Naive thymus-derived CD4-positive, alpha-beta T cell (primary cell): ENCODE data around the gene ZNF132. TPM values are rescaled to one million over a fixed set of nuclear protein-coding genes. Genes with fewer than 3 reads are reported as not detected.

ENCODE experiments used
- ATAC-seq: fragments of 150-1000 bp; cut with Tn5 transposase; 2 replicates; pipeline ENCODE4 v1.10.0; 2021; ENCODE audit warnings: mild to moderate bottlenecking, moderate library complexity
- CTCF ChIA-PET: fragments of 350-600 bp; sonication (Branson Sonifier 250); formaldehyde crosslinking; loops from one replicate; lab custom pipeline; 2021; ENCODE audit warnings: antibody characterized with exemption; lab: Charles Lee
- POLR2A ChIA-PET: fragments of 350-600 bp; sonication (Branson Sonifier 250); formaldehyde crosslinking; loops from one replicate; lab custom pipeline; 2021; ENCODE audit warnings: antibody characterized with exemption, inconsistent platforms; lab: Charles Lee
- DNase-seq, 9 donors: peaks; one replicate each; pipeline versions ENCODE4 v3.0.0 to v3.0.0-alpha.2; 2020 to 2022; ENCODE audit warnings: mixed read lengths in 1 of 9
- H3K27ac ChIP-seq: one replicate; pipeline ENCODE4 v1.7.0; 2013; ENCODE audit warnings: mild to moderate bottlenecking, low read depth, low read length, moderate library complexity
- H3K27me3 ChIP-seq, 2 donors: one replicate each; pipeline ENCODE4 v1.7.0; 2013; ENCODE audit warnings: low read length in 2 of 2, mild to moderate bottlenecking in 2 of 2, moderate library complexity in 2 of 2; ENCODE audit not compliant: control insufficient read depth in 2 of 2, insufficient read depth in 2 of 2
- H3K36me3 ChIP-seq, 3 experiments: 1 replicate in 2 of 3; 2 replicates in 1 of 3; pipeline ENCODE4 v1.7.0; 2013; ENCODE audit warnings: low read length in 3 of 3, mild to moderate bottlenecking in 3 of 3, moderate library complexity in 1 of 3; ENCODE audit not compliant: insufficient read depth in 3 of 3, control insufficient read depth in 2 of 3
- H3K4me1 ChIP-seq, 2 donors: one replicate each; pipeline ENCODE4 v1.7.0; 2013; ENCODE audit warnings: low read length in 2 of 2, mild to moderate bottlenecking in 2 of 2, moderate library complexity in 1 of 2; ENCODE audit not compliant: control insufficient read depth in 2 of 2, insufficient read depth in 2 of 2
- H3K4me3 ChIP-seq: 2 replicates; pipeline ENCODE4 v1.7.0; 2013; ENCODE audit warnings: mild to moderate bottlenecking, low read length
- H3K9me3 ChIP-seq, 3 experiments: 1 replicate in 2 of 3; 2 replicates in 1 of 3; pipeline ENCODE4 v1.7.0; 2013; ENCODE audit warnings: low read length in 3 of 3; ENCODE audit not compliant: control insufficient read depth in 2 of 3
- H3K27ac Mint-ChIP-seq, 9 donors: one replicate each; pipeline ENCODE4 v1.8.0; 2020 to 2022; ENCODE audit warnings: mixed read lengths in 9 of 9, mild to moderate bottlenecking in 8 of 9, moderate library complexity in 5 of 9, inconsistent platforms in 2 of 9
- H3K27me3 Mint-ChIP-seq, 5 donors: one replicate each; pipeline ENCODE4 v1.8.0; 2021 to 2022; ENCODE audit warnings: mixed read lengths in 5 of 5, mild to moderate bottlenecking in 1 of 5
- H3K36me3 Mint-ChIP-seq, 5 donors: one replicate each; pipeline ENCODE4 v1.8.0; 2020 to 2022; ENCODE audit warnings: mixed read lengths in 5 of 5, mild to moderate bottlenecking in 3 of 5, inconsistent platforms in 1 of 5
- H3K4me1 Mint-ChIP-seq, 7 donors: one replicate each; pipeline ENCODE4 v1.8.0; 2020 to 2022; ENCODE audit warnings: mixed read lengths in 7 of 7, mild to moderate bottlenecking in 3 of 7, inconsistent platforms in 1 of 7
- H3K4me3 Mint-ChIP-seq, 10 donors: one replicate each; pipeline ENCODE4 v1.8.0; 2020 to 2022; ENCODE audit warnings: mild to moderate bottlenecking in 10 of 10, mixed read lengths in 10 of 10, moderate library complexity in 6 of 10, inconsistent platforms in 2 of 10
- H3K9me3 Mint-ChIP-seq, 11 donors: one replicate each; pipeline ENCODE4 v1.8.0; 2020 to 2022; ENCODE audit warnings: mixed read lengths in 11 of 11, mild to moderate bottlenecking in 4 of 11, inconsistent platforms in 1 of 11, moderate library complexity in 1 of 11
- intact Hi-C, 2 donors: fragments of 100-400 bp; cut with micrococcal nuclease; formaldehyde crosslinking; loops; one replicate each; pipeline ENCODE4 v1.15.1; 2023
- microRNA-seq: library from miRNA; unstranded; fragments of <30 nt; microRNA quantifications from one replicate; pipeline ENCODE4 v1.2.0, GENCODE V29; 2022; ENCODE audit warnings: borderline microRNAs expressed
- polyA plus RNA-seq, 2 donors: library from polyadenylated mRNA; unstranded; fragments of 300-500 nt; fragmentation: Illumina TruSeq; gene quantifications; one replicate each; pipeline ENCODE4 v1.2.3, GENCODE V29; 2021
- total RNA-seq, 6 experiments: library from RNA in 5 of 6; stranded (reverse) in 5 of 6; gene quantifications; 1 replicate in 5 of 6; 2 replicates in 1 of 6; pipeline ENCODE4 v1.2.3 and lab custom pipeline; 2021 to 2026

The ZNF132 gene
- total and polyA plus RNA-seq, 7 experiments from 2014 or later = 1.2 to 12.9 (median 3.6) TPM

GRCh38 chr19:58382997-58383603, 56.9 kb downstream of the ZNF132 start:
- intact Hi-C loops = loop anchor here in 1 of 2 donors (5.0 to 10.0 kb wide), 3 partner anchors 36 to 898 kb away; partner anchors contain the start of genes ZNF417 and ZNF419

More at GRCh38 chr19:58382997-58383603, 56.9 kb downstream of the ZNF132 start:
- no peaks in the 10 kb centered on the region for H3K9me3 Mint-ChIP-seq
- POLR2A ChIA-PET = interaction anchor here (2.3 kb wide), 1 partner anchor 20 kb away, joined by 12 read pairs; the partner anchor contains the start of gene ZNF497
- CTCF ChIA-PET = no interaction called here
- Histone ChIP-seq H3K36me3 (peaks cover 0 to 1% (median 0%) of the 10 kb centered on the region in 3 experiments), H3K4me3 (no peak overlapping the region), H3K4me1 (peaks cover 30 to 37% of the 10 kb centered on the region in 2 donors), H3K9me3 (no peaks in the 10 kb centered on the region), H3K27me3 (no peaks in the 10 kb centered on the region), H3K27ac (no peak overlapping the region)
- peak overlapping the region in 4 of 10 donors; percentile 17 to 93 (median 53) for H3K4me3 Mint-ChIP-seq
- DNase-seq (peak in 1 of 9 donors; percentile 5), ATAC-seq (no peak)
- H3K27ac Mint-ChIP-seq = peak overlapping the region in 4 of 9 donors; percentile 19 to 93 (median 52)
- H3K4me1 Mint-ChIP-seq = peaks cover 26 to 58% (median 48%) of the 10 kb centered on the region in 7 donors
- peaks cover 0 to 3% (median 0%) of the 10 kb centered on the region in 5 donors for H3K27me3 Mint-ChIP-seq
- peaks cover 0 to 4% (median 0%) of the 10 kb centered on the region in 5 donors for H3K36me3 Mint-ChIP-seq

Small RNA genes within 50 kb of the gene (microRNA-seq; reads per million reads assigned to microRNA genes)
- gene MIR4754 = not detected

Other genes starting within 250 kb of the ZNF132 start
- 10 to 100 TPM; 19.7 to 60.7 (median 42.1) TPM for gene ZNF544, start 211.2 kb downstream of the ZNF132 start, total RNA-seq
- 10 to 100 TPM; 21.6 to 30.8 TPM for gene ZNF544, start 211.2 kb downstream of the ZNF132 start, polyA plus RNA-seq
- 10 to 100 TPM in 2 of 5 experiments, 1 to 10 TPM in 3; 5.2 to 10.5 (median 10.0) TPM for gene ZNF8, start 161.2 kb downstream of the ZNF132 start, total RNA-seq
- gene ZNF8, start 161.2 kb downstream of the ZNF132 start, polyA plus RNA-seq = 1 to 10 TPM in 1 of 2 donors, under 1 TPM in 1; 0.97 to 1.4 TPM
- gene ERVK3-1, start 134.8 kb downstream of the ZNF132 start, total RNA-seq = 100 to 1,000 TPM in 2 of 5 experiments, 10 to 100 TPM in 3; 59.7 to 122 (median 65.4) TPM
- gene ERVK3-1, start 134.8 kb downstream of the ZNF132 start, polyA plus RNA-seq = 10 to 100 TPM; 68.2 to 88.7 TPM
- 1 to 10 TPM; 1.1 to 6.0 (median 4.5) TPM for gene ZSCAN22, start 113.2 kb downstream of the ZNF132 start, total RNA-seq
- gene ZSCAN22, start 113.2 kb downstream of the ZNF132 start, polyA plus RNA-seq = 1 to 10 TPM; 1.3 to 3.6 TPM
- 10 to 100 TPM in 3 of 5 experiments, 1 to 10 TPM in 2; 7.0 to 21.5 (median 12.4) TPM for gene A1BG, start 86.7 kb downstream of the ZNF132 start, total RNA-seq
- gene A1BG, start 86.7 kb downstream of the ZNF132 start, polyA plus RNA-seq = 10 to 100 TPM; 38.0 to 60.1 TPM
- 1 to 10 TPM; 1.0 to 2.7 (median 1.8) TPM for gene ZNF497, start 77.4 kb downstream of the ZNF132 start, total RNA-seq
- gene ZNF497, start 77.4 kb downstream of the ZNF132 start, polyA plus RNA-seq = 1 to 10 TPM; 1.9 to 2.9 TPM
- gene ZNF837, start 59.1 kb downstream of the ZNF132 start, total RNA-seq = 1 to 10 TPM; 1.4 to 4.3 (median 2.4) TPM
- gene ZNF837, start 59.1 kb downstream of the ZNF132 start, polyA plus RNA-seq = 10 to 100 TPM in 1 of 2 donors, 1 to 10 TPM in 1; 6.9 to 15.6 TPM
- 1,000 to 10,000 TPM in 4 of 5 experiments, 100 to 1,000 TPM in 1; 911 to 1,684 (median 1,502) TPM for gene RPS5, start 52.9 kb downstream of the ZNF132 start, total RNA-seq
- 1,000 to 10,000 TPM; 1,774 to 1,925 TPM for gene RPS5, start 52.9 kb downstream of the ZNF132 start, polyA plus RNA-seq
- under 1 TPM in 4 of 5 experiments, not detected in 1; 0.32 to 0.53 (median 0.50) TPM for gene RNF225, start 44.5 kb downstream of the ZNF132 start, total RNA-seq
- gene RNF225, start 44.5 kb downstream of the ZNF132 start, polyA plus RNA-seq = not detected
- 10 to 100 TPM in 1 of 5 experiments, 1 to 10 TPM in 4; 4.2 to 12.1 (median 8.8) TPM for gene ZNF584, start 31.5 kb downstream of the ZNF132 start, total RNA-seq
- gene ZNF584, start 31.5 kb downstream of the ZNF132 start, polyA plus RNA-seq = 1 to 10 TPM; 6.5 to 7.0 TPM
- 10 to 100 TPM in 3 of 5 experiments, 1 to 10 TPM in 2; 9.1 to 13.9 (median 11.8) TPM for gene ZNF324B, start 11.5 kb upstream of the ZNF132 start, total RNA-seq
- gene ZNF324B, start 11.5 kb upstream of the ZNF132 start, polyA plus RNA-seq = 1 to 10 TPM; 1.7 to 3.5 TPM
- 10 to 100 TPM; 14.2 to 28.0 (median 23.4) TPM for gene ZNF324, start 26.9 kb upstream of the ZNF132 start, total RNA-seq
- 10 to 100 TPM in 1 of 2 donors, 1 to 10 TPM in 1; 9.3 to 20.8 TPM for gene ZNF324, start 26.9 kb upstream of the ZNF132 start, polyA plus RNA-seq
- 10 to 100 TPM in 4 of 5 experiments, 1 to 10 TPM in 1; 9.5 to 20.0 (median 15.1) TPM for gene ZNF446, start 36.2 kb upstream of the ZNF132 start, total RNA-seq
- gene ZNF446, start 36.2 kb upstream of the ZNF132 start, polyA plus RNA-seq = 1 to 10 TPM; 3.2 to 6.0 TPM
- gene SLC27A5, start 71.8 kb upstream of the ZNF132 start, total RNA-seq = 10 to 100 TPM in 3 of 5 experiments, 1 to 10 TPM in 2; 5.9 to 14.1 (median 12.6) TPM
- 10 to 100 TPM; 18.4 to 26.9 TPM for gene SLC27A5, start 71.8 kb upstream of the ZNF132 start, polyA plus RNA-seq
- gene ZBTB45, start 79.7 kb upstream of the ZNF132 start, total RNA-seq = 10 to 100 TPM in 3 of 5 experiments, 1 to 10 TPM in 2; 9.8 to 19.2 (median 17.0) TPM
- 1 to 10 TPM; 5.1 to 6.5 TPM for gene ZBTB45, start 79.7 kb upstream of the ZNF132 start, polyA plus RNA-seq
- gene TRIM28, start 103.9 kb upstream of the ZNF132 start, total RNA-seq = 100 to 1,000 TPM; 396 to 564 (median 435) TPM
- gene TRIM28, start 103.9 kb upstream of the ZNF132 start, polyA plus RNA-seq = 10 to 100 TPM; 55.3 to 88.8 TPM
- gene CHMP2A, start 115.0 kb upstream of the ZNF132 start, total RNA-seq = 100 to 1,000 TPM in 1 of 5 experiments, 10 to 100 TPM in 4; 64.3 to 131 (median 71.2) TPM
- 100 to 1,000 TPM; 167 to 193 TPM for gene CHMP2A, start 115.0 kb upstream of the ZNF132 start, polyA plus RNA-seq
- gene UBE2M, start 118.5 kb upstream of the ZNF132 start, total RNA-seq = 10 to 100 TPM; 37.1 to 92.1 (median 55.8) TPM
- 1 to 10 TPM; 7.5 to 7.8 TPM for gene UBE2M, start 118.5 kb upstream of the ZNF132 start, polyA plus RNA-seq
- 10 to 100 TPM; 35.0 to 51.8 (median 44.9) TPM for gene MZF1, start 133.2 kb upstream of the ZNF132 start, total RNA-seq
- gene MZF1, start 133.2 kb upstream of the ZNF132 start, polyA plus RNA-seq = 10 to 100 TPM in 1 of 2 donors, 1 to 10 TPM in 1; 9.9 to 18.6 TPM